Thoracic aorta (tissue), 2 donors: Measurements from ENCODE around the gene TMEM39A. TPM values are rescaled to one million over a fixed set of nuclear protein-coding genes. Genes with fewer than 3 reads are reported as not detected.

Experiments
- ATAC-seq: fragments of 150-250 bp; one replicate; pipeline ENCODE4 v1.8.0; 2017; ENCODE audit warnings: low read depth; ENCODE audit not compliant: insufficient number of reproducible peaks, low FRiP score
- DNase-seq: peaks from one replicate; pipeline ENCODE4 v3.0.0-alpha.2; 2020; ENCODE audit warnings: low spot score
- H3K27ac ChIP-seq, 2 donors: fragments of 200-600 bp; sonication (generic); 1 replicate in 1 of 2; 2 replicates in 1 of 2; pipeline ENCODE4 v1.5.1; 2016; ENCODE audit warnings: mild to moderate bottlenecking in 2 of 2, moderate library complexity in 2 of 2
- H3K27me3 ChIP-seq: fragments of 200-600 bp; sonication (generic); replicated peaks from 2 replicates; pipeline ENCODE4 v1.6.0; 2016; ENCODE audit warnings: mild to moderate bottlenecking; ENCODE audit not compliant: insufficient read depth
- H3K36me3 ChIP-seq: fragments of 200-600 bp; sonication (generic); one replicate; pipeline ENCODE4 v1.5.1; 2016
- H3K4me1 ChIP-seq, 2 donors: fragments of 200-600 bp; sonication (generic); 1 replicate in 1 of 2; 2 replicates in 1 of 2; pipeline versions ENCODE4 v1.5.1 to v1.6.0; 2016; ENCODE audit warnings: low read depth in 2 of 2, mild to moderate bottlenecking in 1 of 2; ENCODE audit not compliant: control insufficient read depth in 1 of 2
- H3K4me3 ChIP-seq: fragments of 200-600 bp; sonication (generic); 2 replicates; pipeline ENCODE4 v1.5.1; 2016; ENCODE audit warnings: mild to moderate bottlenecking
- H3K9me3 ChIP-seq: fragments of 200-600 bp; sonication (generic); 2 replicates; pipeline ENCODE4 v1.5.1; 2016
- total RNA-seq, 2 donors: library from RNA; depleted of rRNA; stranded (reverse); fragments of >200 nt; gene quantifications; one replicate each; pipeline versions ENCODE4 v1.1.0 to v1.2.3, GENCODE V29; 2016
- TF ChIP-seq, protein P1 (sequence below): fragments of 200-600 bp; sonication (generic); IDR thresholded peaks from one replicate; pipeline ENCODE4 v1.5.1; 2019; ENCODE audit warnings: antibody characterized with exemption

TMEM39A gene
- total RNA-seq, 2 donors from 2014 or later, result 34.3 to 43.7 TPM

DNA sequence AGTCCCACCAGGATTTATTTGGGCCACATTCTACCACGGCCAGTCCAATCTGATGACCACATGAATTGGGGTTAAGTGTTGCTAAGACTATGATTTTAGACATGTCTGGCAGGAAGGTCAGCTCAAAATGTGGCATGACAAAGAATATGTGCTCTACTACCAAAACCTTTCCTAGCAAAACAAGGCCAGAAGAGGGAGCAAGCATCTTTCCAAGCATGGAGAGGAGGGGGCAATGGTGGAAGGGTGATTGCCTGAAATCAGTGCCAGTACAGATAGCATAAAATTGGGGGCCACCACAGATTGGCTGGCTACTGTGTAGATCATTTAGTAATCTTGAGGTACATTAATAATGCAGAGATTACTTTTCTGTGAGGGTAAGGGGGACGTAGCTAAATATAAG, 43.2 kb downstream of the TMEM39A start:
- no peaks in the 10 kb centered on the region for H3K4me1 ChIP-seq
- no peak for ATAC-seq

DNA sequence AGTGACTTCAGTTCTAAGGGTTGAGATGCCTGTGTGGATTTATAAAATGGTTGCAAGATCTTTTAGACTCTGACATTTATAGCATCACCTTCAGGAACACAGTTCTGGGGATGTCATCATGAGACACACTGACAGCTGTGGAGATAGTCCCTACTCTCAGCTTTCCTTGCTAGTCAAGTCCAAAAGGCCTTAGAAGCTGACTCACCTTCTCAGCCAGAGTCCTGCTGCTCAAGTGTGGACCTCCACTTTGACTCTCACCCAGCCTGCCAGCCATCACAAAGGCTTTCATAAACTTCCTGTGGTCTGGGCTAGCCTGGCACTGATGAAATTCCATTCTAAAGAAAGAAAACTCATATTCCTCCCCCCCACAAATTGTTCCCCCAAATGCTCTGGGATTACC, 44.8 kb downstream of the TMEM39A start:
- no peaks in the 10 kb centered on the region for H3K4me1 ChIP-seq
- H3K27me3 ChIP-seq, result no peaks in the 10 kb centered on the region
- H3K36me3 ChIP-seq, result peaks cover 12% of the 10 kb centered on the region
- ATAC-seq, result no peak
- H3K4me3 ChIP-seq, result no peak overlapping the region
- no peak overlapping the region for H3K27ac ChIP-seq
- no peaks in the 10 kb centered on the region for H3K9me3 ChIP-seq
- DNase-seq, result no peak
- TF ChIP-seq, protein P1, sequence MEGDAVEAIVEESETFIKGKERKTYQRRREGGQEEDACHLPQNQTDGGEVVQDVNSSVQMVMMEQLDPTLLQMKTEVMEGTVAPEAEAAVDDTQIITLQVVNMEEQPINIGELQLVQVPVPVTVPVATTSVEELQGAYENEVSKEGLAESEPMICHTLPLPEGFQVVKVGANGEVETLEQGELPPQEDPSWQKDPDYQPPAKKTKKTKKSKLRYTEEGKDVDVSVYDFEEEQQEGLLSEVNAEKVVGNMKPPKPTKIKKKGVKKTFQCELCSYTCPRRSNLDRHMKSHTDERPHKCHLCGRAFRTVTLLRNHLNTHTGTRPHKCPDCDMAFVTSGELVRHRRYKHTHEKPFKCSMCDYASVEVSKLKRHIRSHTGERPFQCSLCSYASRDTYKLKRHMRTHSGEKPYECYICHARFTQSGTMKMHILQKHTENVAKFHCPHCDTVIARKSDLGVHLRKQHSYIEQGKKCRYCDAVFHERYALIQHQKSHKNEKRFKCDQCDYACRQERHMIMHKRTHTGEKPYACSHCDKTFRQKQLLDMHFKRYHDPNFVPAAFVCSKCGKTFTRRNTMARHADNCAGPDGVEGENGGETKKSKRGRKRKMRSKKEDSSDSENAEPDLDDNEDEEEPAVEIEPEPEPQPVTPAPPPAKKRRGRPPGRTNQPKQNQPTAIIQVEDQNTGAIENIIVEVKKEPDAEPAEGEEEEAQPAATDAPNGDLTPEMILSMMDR, result no peak

More for the DNA sequence above, 43.2 kb downstream of the TMEM39A start:
- DNase-seq, result no peak
- H3K27me3 ChIP-seq, result no peaks in the 10 kb centered on the region
- no peak overlapping the region for H3K27ac ChIP-seq
- no peaks in the 10 kb centered on the region for H3K36me3 ChIP-seq
- H3K4me3 ChIP-seq, result no peak overlapping the region
- H3K9me3 ChIP-seq, result peaks cover 5% of the 10 kb centered on the region
- TF ChIP-seq, protein P1, result no peak

DNA sequence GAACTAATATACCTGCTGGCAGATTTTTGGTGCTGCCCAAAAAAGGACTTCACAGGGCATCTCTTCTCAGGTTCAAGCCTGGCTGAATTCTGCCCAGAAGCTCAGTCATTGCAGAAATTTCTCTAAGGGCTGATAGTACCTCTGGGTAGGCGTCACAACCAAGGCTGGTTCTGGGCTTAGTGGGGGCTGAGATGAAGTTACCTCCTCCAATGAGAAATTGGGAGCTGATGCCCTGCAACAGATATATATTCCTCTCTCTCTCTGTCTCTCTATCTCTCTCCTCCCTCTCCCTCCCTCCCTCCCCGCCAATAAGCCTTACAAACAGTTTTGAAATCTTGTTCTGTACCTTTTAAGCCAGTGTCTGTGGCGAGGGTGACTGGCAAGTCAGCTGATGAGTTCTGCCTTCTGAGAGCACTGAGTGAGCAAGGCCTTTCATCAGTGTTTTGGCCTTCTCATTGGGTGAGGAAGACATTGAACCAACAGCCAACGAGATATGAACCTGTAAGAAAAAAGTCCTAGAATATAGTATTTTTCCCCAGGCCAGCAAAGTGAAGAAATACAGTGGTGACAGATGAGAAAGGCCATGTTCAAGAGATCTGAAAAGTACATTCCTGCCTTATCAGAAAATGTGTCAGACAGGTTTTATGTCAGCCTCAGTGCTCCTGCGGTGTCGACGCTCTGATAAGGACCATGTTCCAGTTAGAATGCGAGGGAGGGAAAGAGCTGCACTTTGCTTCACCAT, 45.5 kb downstream of the TMEM39A start:
- peaks cover 12% of the 10 kb centered on the region for H3K36me3 ChIP-seq
- TF ChIP-seq, protein P1, result no peak
- H3K9me3 ChIP-seq, result no peaks in the 10 kb centered on the region
- H3K4me3 ChIP-seq, result no peak overlapping the region
- no peaks in the 10 kb centered on the region for H3K4me1 ChIP-seq
- DNase-seq (no peak), ATAC-seq (no peak)
- no peak overlapping the region for H3K27ac ChIP-seq
- no peaks in the 10 kb centered on the region for H3K27me3 ChIP-seq

DNA sequence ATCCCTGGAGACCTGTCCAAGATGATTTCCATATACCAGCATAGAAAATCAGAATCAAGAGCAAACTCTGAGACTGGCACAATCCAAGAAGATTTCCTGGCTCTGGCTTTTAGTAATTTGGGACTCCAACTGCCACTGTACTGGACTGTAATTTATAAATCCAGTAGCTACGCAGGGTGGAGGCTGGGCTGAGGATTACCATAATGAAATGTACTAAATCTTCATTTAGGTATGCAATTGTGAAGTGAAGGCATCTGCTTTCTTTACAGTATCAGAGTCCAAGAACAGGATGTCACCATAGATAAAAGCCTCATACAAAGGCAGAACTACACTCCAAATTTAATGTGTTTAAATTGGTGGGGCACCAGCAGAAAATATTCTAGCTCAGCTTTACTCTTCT, 46.5 kb downstream of the TMEM39A start:
- DNase-seq, result no peak
- Histone ChIP-seq H3K4me1 (no peaks in the 10 kb centered on the region), H3K27ac (no peak overlapping the region), H3K4me3 (no peak overlapping the region), H3K27me3 (no peaks in the 10 kb centered on the region), H3K9me3 (no peaks in the 10 kb centered on the region), H3K36me3 (peaks cover 12% of the 10 kb centered on the region)
- TF ChIP-seq, protein P1, result no peak
- no peak for ATAC-seq

DNA sequence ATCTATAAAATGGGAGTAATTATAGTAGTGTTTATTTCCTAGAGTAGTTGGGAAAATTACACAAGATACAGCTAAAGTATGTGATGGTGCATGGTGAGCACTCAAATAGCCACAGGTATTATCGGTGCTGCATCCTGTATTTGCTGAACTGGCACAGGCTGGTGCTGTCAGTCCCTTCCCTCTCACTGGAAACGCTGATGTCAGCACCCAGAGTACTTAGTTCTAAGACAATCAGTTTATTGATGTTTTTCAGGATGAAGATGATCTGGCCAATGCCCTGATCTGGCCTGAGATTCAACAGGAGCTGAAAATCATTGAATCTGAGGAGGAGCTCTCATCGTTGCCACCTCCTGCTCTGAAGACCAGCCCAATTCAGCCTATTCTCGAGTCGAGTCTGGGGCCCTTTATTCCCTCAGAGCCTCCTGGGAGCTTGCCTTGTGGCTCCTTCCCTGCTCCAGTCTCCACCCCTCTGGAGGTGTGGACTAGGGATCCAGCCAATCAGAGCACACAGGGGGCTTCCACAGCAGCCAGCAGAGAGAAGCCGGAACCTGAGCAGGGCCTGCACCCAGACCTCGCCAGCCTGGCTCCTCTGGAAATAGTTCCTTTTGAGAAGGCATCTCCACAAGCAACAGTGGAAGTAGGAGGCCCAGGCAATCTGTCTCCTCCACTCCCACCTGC, 49.7 kb downstream of the TMEM39A start:
- no peak overlapping the region for H3K27ac ChIP-seq
- TF ChIP-seq, protein P1, result no peak
- DNase-seq (no peak), ATAC-seq (no peak)
- peaks cover 28% of the 10 kb centered on the region for H3K36me3 ChIP-seq
- H3K4me1 ChIP-seq, result no peaks in the 10 kb centered on the region
- no peak overlapping the region for H3K4me3 ChIP-seq
- no peaks in the 10 kb centered on the region for H3K9me3 ChIP-seq
- no peaks in the 10 kb centered on the region for H3K27me3 ChIP-seq
